ENCODE measurements around the gene CSGALNACT2.

The CSGALNACT2 gene

DNA sequence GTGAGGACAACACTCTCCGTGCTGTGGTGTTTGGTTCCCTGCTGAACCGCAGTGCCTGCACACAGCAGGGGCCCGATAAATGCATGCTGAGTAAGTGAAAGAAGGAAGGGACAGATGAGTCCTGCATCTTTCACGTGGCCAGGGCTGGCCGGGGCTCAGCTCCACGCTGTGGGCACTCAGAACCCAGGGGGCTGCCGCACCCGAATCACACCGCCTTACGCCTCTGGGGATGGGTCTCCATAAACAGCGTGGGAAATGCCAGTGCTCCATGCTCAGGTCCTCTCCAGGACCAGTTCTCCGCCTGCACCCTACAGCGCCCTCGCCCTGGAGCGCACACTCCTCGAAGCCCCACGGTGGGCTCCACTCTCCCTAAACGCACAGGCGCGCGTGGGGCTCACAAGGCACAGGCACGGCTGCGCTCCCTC is 90.5 kb downstream of the CSGALNACT2 start:
- no peak overlapping the region for H3K9ac ChIP-seq (ENCODE audit: low read depth in 1 of 2, low read length in 2 of 2)
- H3K36me3 ChIP-seq (ENCODE audit: control insufficient read depth in 2 of 2, insufficient read depth in 2 of 2, low read length in 2 of 2), result no peaks in the 10 kb centered on the region
- peak overlapping the region; percentile 6 to 13 for H3K4me3 ChIP-seq (ENCODE audit: low read length in 2 of 2)
- H3K27me3 ChIP-seq (ENCODE audit: control insufficient read depth in 2 of 2, insufficient read depth in 2 of 2, low read length in 2 of 2), result peaks cover 21 to 24% of the 10 kb centered on the region in 2 donors
- H3K27ac ChIP-seq (ENCODE audit: low read depth in 2 of 2, low read length in 2 of 2), result no peak overlapping the region
- peaks cover 5 to 8% of the 10 kb centered on the region in 2 donors for H3K4me1 ChIP-seq (ENCODE audit: control insufficient read depth in 2 of 2, insufficient read depth in 2 of 2, low read length in 2 of 2)
- no peaks in the 10 kb centered on the region for H3K9me3 ChIP-seq (ENCODE audit: control insufficient read depth in 2 of 2, low read length in 2 of 2)

DNA sequence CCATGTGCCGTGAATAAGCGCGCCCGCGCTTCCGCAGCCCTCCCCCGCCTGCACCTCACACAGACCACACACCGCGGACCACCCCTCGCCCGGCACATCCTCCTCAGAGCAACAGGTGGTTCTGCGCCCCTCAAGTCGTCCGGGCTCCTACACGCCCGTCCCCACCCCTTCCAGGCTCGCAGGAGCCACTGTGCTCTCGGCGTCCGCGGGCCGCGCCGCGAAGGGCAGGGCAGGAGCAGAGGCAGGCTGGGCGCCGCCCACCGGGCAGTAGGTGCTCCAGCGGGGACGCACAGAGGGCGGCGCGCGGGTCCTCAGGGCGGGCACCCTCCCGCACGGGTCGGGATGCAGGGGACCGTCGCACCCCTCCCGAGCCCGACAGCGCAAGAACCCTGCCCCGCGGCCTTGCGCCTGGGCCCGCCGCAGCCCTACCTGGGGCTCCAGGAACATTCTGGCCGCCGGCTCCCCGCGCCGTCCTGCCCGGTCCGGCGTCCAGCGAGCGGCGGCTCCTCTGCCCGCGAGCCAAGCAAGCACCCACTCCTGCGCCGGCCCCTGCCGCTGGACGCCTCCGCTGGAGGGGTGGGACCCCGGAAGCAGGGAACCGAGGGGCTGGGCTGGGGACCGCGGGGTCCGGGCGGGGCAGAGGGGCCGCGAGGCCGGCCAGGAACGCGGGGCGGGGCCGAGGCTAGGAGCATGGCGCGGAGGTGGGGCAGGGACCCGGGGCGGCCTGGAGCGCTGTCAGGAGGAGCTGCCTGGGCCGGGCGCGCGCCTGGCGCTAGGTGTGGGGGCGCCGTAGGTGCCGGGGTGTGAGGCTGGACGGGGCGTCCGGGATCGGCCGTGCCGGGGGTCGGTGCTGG is 91.2 kb downstream of the CSGALNACT2 start:
- no peaks in the 10 kb centered on the region for H3K9me3 ChIP-seq (ENCODE audit: control insufficient read depth in 2 of 2, low read length in 2 of 2)
- H3K27me3 ChIP-seq (ENCODE audit: control insufficient read depth in 2 of 2, insufficient read depth in 2 of 2, low read length in 2 of 2), result peaks cover 21 to 24% of the 10 kb centered on the region in 2 donors
- peaks cover 5 to 8% of the 10 kb centered on the region in 2 donors for H3K4me1 ChIP-seq (ENCODE audit: control insufficient read depth in 2 of 2, insufficient read depth in 2 of 2, low read length in 2 of 2)
- H3K4me3 ChIP-seq (ENCODE audit: low read length in 2 of 2), result peak overlapping the region; percentile 6 to 13
- no peak overlapping the region for H3K9ac ChIP-seq (ENCODE audit: low read depth in 1 of 2, low read length in 2 of 2)
- no peaks in the 10 kb centered on the region for H3K36me3 ChIP-seq (ENCODE audit: control insufficient read depth in 2 of 2, insufficient read depth in 2 of 2, low read length in 2 of 2)
- H3K27ac ChIP-seq (ENCODE audit: low read depth in 2 of 2, low read length in 2 of 2), result no peak overlapping the region

- no peak overlapping the region for H3K27ac ChIP-seq (ENCODE audit: low read depth in 2 of 2, low read length in 2 of 2)
- peaks cover 5 to 8% of the 10 kb centered on the region in 2 donors for H3K4me1 ChIP-seq (ENCODE audit: control insufficient read depth in 2 of 2, insufficient read depth in 2 of 2, low read length in 2 of 2)
- H3K4me3 ChIP-seq (ENCODE audit: low read length in 2 of 2), result no peak overlapping the region
Measured at GRCh38 chr10:43230101-43230908, 92.1 kb downstream of the CSGALNACT2 start.

GRCh38 chr10:43230909-43231522 is 92.8 kb downstream of the CSGALNACT2 start:
- Histone ChIP-seq H3K4me3 (ENCODE audit: low read length in 2 of 2) (no peak overlapping the region), H3K9ac (ENCODE audit: low read depth in 1 of 2, low read length in 2 of 2) (no peak overlapping the region), H3K27ac (ENCODE audit: low read depth in 2 of 2, low read length in 2 of 2) (no peak overlapping the region), H3K9me3 (ENCODE audit: control insufficient read depth in 2 of 2, low read length in 2 of 2) (no peaks in the 10 kb centered on the region), H3K4me1 (ENCODE audit: control insufficient read depth in 2 of 2, insufficient read depth in 2 of 2, low read length in 2 of 2) (peaks cover 5 to 8% of the 10 kb centered on the region in 2 donors), H3K36me3 (ENCODE audit: control insufficient read depth in 2 of 2, insufficient read depth in 2 of 2, low read length in 2 of 2) (no peaks in the 10 kb centered on the region), H3K27me3 (ENCODE audit: control insufficient read depth in 2 of 2, insufficient read depth in 2 of 2, low read length in 2 of 2) (peaks cover 21 to 24% of the 10 kb centered on the region in 2 donors)

More at GRCh38 chr10:43230101-43230908, 92.1 kb downstream of the CSGALNACT2 start:
- no peaks in the 10 kb centered on the region for H3K36me3 ChIP-seq (ENCODE audit: control insufficient read depth in 2 of 2, insufficient read depth in 2 of 2, low read length in 2 of 2)
- no peak overlapping the region for H3K9ac ChIP-seq (ENCODE audit: low read depth in 1 of 2, low read length in 2 of 2)
- H3K9me3 ChIP-seq (ENCODE audit: control insufficient read depth in 2 of 2, low read length in 2 of 2), result no peaks in the 10 kb centered on the region
- peaks cover 21 to 24% of the 10 kb centered on the region in 2 donors for H3K27me3 ChIP-seq (ENCODE audit: control insufficient read depth in 2 of 2, insufficient read depth in 2 of 2, low read length in 2 of 2)

DNA sequence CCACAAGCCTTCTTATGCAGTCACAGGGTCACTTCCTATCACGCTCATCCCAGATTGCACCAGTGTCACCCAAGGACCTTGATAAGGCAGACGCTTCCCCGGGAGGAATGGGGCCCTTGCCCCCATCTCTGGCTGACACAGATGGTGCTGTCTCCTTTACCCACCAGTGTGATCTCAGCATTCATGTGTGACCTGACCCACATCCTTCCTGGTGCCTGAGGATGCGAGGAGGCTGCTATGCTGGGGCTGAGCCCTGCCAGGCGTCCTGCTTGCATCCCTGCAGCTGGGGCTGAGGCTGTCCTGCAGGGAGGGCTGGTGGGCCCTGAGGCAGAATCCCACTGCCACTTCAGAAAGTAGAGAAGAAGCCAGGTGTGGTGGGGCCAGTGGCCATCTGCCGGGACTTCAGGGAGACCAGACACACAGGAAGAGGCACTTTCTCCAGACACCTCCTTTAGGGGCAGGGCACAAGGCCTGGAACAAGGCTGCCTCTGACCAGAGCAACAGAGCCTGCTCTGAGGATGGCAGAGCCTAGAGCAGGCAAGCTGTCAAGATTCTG is 93.4 kb downstream of the CSGALNACT2 start:
- Histone ChIP-seq H3K36me3 (ENCODE audit: control insufficient read depth in 2 of 2, insufficient read depth in 2 of 2, low read length in 2 of 2) (no peaks in the 10 kb centered on the region), H3K4me3 (ENCODE audit: low read length in 2 of 2) (no peak overlapping the region), H3K27me3 (ENCODE audit: control insufficient read depth in 2 of 2, insufficient read depth in 2 of 2, low read length in 2 of 2) (peaks cover 21 to 24% of the 10 kb centered on the region in 2 donors), H3K27ac (ENCODE audit: low read depth in 2 of 2, low read length in 2 of 2) (no peak overlapping the region), H3K4me1 (ENCODE audit: control insufficient read depth in 2 of 2, insufficient read depth in 2 of 2, low read length in 2 of 2) (peaks cover 5 to 8% of the 10 kb centered on the region in 2 donors), H3K9ac (ENCODE audit: low read depth in 1 of 2, low read length in 2 of 2) (no peak overlapping the region), H3K9me3 (ENCODE audit: control insufficient read depth in 2 of 2, low read length in 2 of 2) (no peaks in the 10 kb centered on the region)

- no peak overlapping the region for H3K9ac ChIP-seq (ENCODE audit: low read depth in 1 of 2, low read length in 2 of 2)
- no peak overlapping the region for H3K4me3 ChIP-seq (ENCODE audit: low read length in 2 of 2)
- peaks cover 12 to 17% of the 10 kb centered on the region in 2 donors for H3K27me3 ChIP-seq (ENCODE audit: control insufficient read depth in 2 of 2, insufficient read depth in 2 of 2, low read length in 2 of 2)
Measured at GRCh38 chr10:43233601-43234430, 95.6 kb downstream of the CSGALNACT2 start.

GRCh38 chr10:43234471-43235041 is 96.3 kb downstream of the CSGALNACT2 start:
- Histone ChIP-seq H3K4me3 (ENCODE audit: low read length in 2 of 2) (no peak overlapping the region), H3K27me3 (ENCODE audit: control insufficient read depth in 2 of 2, insufficient read depth in 2 of 2, low read length in 2 of 2) (peaks cover 9 to 13% of the 10 kb centered on the region in 2 donors), H3K27ac (ENCODE audit: low read depth in 2 of 2, low read length in 2 of 2) (no peak overlapping the region), H3K9me3 (ENCODE audit: control insufficient read depth in 2 of 2, low read length in 2 of 2) (no peaks in the 10 kb centered on the region), H3K36me3 (ENCODE audit: control insufficient read depth in 2 of 2, insufficient read depth in 2 of 2, low read length in 2 of 2) (no peaks in the 10 kb centered on the region), H3K4me1 (ENCODE audit: control insufficient read depth in 2 of 2, insufficient read depth in 2 of 2, low read length in 2 of 2) (no peaks in the 10 kb centered on the region), H3K9ac (ENCODE audit: low read depth in 1 of 2, low read length in 2 of 2) (no peak overlapping the region)

More at GRCh38 chr10:43233601-43234430, 95.6 kb downstream of the CSGALNACT2 start:
- H3K27ac ChIP-seq (ENCODE audit: low read depth in 2 of 2, low read length in 2 of 2), result no peak overlapping the region
- no peaks in the 10 kb centered on the region for H3K36me3 ChIP-seq (ENCODE audit: control insufficient read depth in 2 of 2, insufficient read depth in 2 of 2, low read length in 2 of 2)
- H3K4me1 ChIP-seq (ENCODE audit: control insufficient read depth in 2 of 2, insufficient read depth in 2 of 2, low read length in 2 of 2), result peaks cover 4 to 5% of the 10 kb centered on the region in 2 donors
- no peaks in the 10 kb centered on the region for H3K9me3 ChIP-seq (ENCODE audit: control insufficient read depth in 2 of 2, low read length in 2 of 2)
